Caco-2 (cell line): ENCODE results near the gene ZNF609. TPM values are rescaled to one million over a fixed set of nuclear protein-coding genes. Genes with fewer than 3 reads are reported as not detected.

Experiments
- BruUV-seq: library from RNA; stranded (reverse); fragments of 400-500 nt; replicated peaks from 2 replicates; lab custom pipeline; 2021; lab: Mats Ljungman, UMichigan
- CTCF ChIA-PET: fragments of 300-600 bp; sonication (Branson Sonifier 250); formaldehyde crosslinking; loops from one replicate; lab custom pipeline; 2022; ENCODE audit warnings: antibody characterized with exemption; lab: Charles Lee
- POLR2A ChIA-PET: fragments of 300-600 bp; sonication (Branson Sonifier 250); formaldehyde crosslinking; loops from one replicate; lab custom pipeline; 2022; ENCODE audit warnings: antibody characterized with exemption; lab: Charles Lee
- DNase-seq, 2 experiments: peaks; one replicate each; pipeline versions ENCODE4 v3.0.0 to v3.0.0-alpha.2; 2020 to 2022
- H3K27me3 ChIP-seq: replicated peaks from 2 replicates; pipeline ENCODE4 v1.6.0; 2011; ENCODE audit warnings: low read length; ENCODE audit not compliant: control insufficient read depth, insufficient read depth
- H3K36me3 ChIP-seq: 2 replicates; pipeline ENCODE4 v1.5.1; 2011; ENCODE audit warnings: low read length; ENCODE audit not compliant: control insufficient read depth, insufficient read depth
- H3K4me1 ChIP-seq: fragments of 250-450 bp; sonication (Bioruptor Pico); 2 replicates; pipeline ENCODE4 v1.5.1; 2020; ENCODE audit warnings: mild to moderate bottlenecking
- H3K4me3 ChIP-seq: 2 replicates; pipeline ENCODE4 v1.5.1; 2011; ENCODE audit warnings: low read depth, mild to moderate bottlenecking, control low read depth, low read length
- H3K9me3 ChIP-seq: fragments of 250-450 bp; sonication (Bioruptor Pico); 2 replicates; pipeline ENCODE4 v1.5.1; 2020; ENCODE audit warnings: mild to moderate bottlenecking, moderate library complexity
- H3K27ac Mint-ChIP-seq: one replicate; pipeline ENCODE4 v1.8.0; 2022; ENCODE audit warnings: mixed read lengths; ENCODE audit not compliant: unreplicated experiment
- H3K27me3 Mint-ChIP-seq: one replicate; pipeline ENCODE4 v1.8.0; 2022; ENCODE audit warnings: mixed read lengths; ENCODE audit not compliant: insufficient read depth, unreplicated experiment
- H3K36me3 Mint-ChIP-seq: one replicate; pipeline ENCODE4 v1.8.0; 2022; ENCODE audit warnings: mild to moderate bottlenecking, mixed read lengths; ENCODE audit not compliant: insufficient read depth, unreplicated experiment
- H3K4me1 Mint-ChIP-seq: one replicate; pipeline ENCODE4 v1.8.0; 2022; ENCODE audit warnings: low read depth, mixed read lengths; ENCODE audit not compliant: unreplicated experiment
- H3K4me3 Mint-ChIP-seq: one replicate; pipeline ENCODE4 v1.8.0; 2022; ENCODE audit warnings: mild to moderate bottlenecking, moderate library complexity, mixed read lengths; ENCODE audit not compliant: unreplicated experiment
- H3K9me3 Mint-ChIP-seq: one replicate; pipeline ENCODE4 v1.8.0; 2022; ENCODE audit warnings: mixed read lengths; ENCODE audit not compliant: unreplicated experiment
- intact Hi-C: fragments of 100-400 bp; cut with micrococcal nuclease; formaldehyde crosslinking; loops from one replicate; pipeline ENCODE4 v1.10.0; 2022; ENCODE audit not compliant: unreplicated experiment
- total RNA-seq: library from RNA; stranded (reverse); gene quantifications from 2 replicates; pipeline ENCODE4 v1.2.3, GENCODE V29; 2022
- TF ChIP-seq, protein P1 (sequence below), 2 experiments: fragments of 200-600 bp in 1 of 2; IDR thresholded peaks; 1 replicate in 1 of 2; 2 replicates in 1 of 2; pipeline versions ENCODE4 v1.5.1 to v1.8.0; 2011 to 2022; ENCODE audit warnings: antibody characterized with exemption in 1 of 2, control low read depth in 1 of 2, inconsistent platforms in 1 of 2, low read depth in 1 of 2, low read length in 1 of 2, mild to moderate bottlenecking in 1 of 2, moderate library complexity in 1 of 2; ENCODE audit not compliant: insufficient read depth in 1 of 2, severe bottlenecking in 1 of 2, unreplicated experiment in 1 of 2

Gene ZNF609
- total RNA-seq, 1 experiment from 2014 or later: 30.1 TPM

DNA sequence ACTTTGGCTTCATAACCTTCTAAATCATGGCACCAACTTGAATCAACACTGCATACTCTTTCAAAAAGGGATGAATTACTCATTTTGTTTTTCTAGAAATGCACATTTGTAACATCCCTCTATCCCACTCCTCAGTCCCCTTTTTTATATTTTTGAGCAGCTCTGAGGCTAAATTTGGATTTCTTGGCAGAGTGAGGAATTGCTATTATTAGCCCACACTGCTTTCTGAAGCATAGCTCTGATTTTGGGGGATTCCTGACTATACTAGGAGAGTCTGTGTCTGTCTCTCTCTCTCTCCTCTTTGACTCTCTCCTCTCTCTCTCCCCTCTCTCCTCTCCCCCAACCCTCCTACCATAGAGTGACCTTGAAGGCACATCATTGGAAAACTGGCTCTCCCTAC, 238.4 kb downstream of the ZNF609 start:
- intact Hi-C loops: no loop called here
- Histone ChIP-seq H3K36me3 (no peaks in the 10 kb centered on the region; the same call in none of the 2 replicates), H3K9me3 (no peaks in the 10 kb centered on the region), H3K4me1 (peaks cover 14% of the 10 kb centered on the region), H3K4me3 (no peak overlapping the region), H3K27me3 (no peaks in the 10 kb centered on the region)
- Mint-ChIP-seq H3K36me3 (peaks cover 36% of the 10 kb centered on the region), H3K9me3 (no peaks in the 10 kb centered on the region), H3K4me1 (peaks cover 32% of the 10 kb centered on the region), H3K27me3 (no peaks in the 10 kb centered on the region), H3K4me3 (no peak overlapping the region), H3K27ac (no peak overlapping the region)
- CTCF ChIA-PET: no interaction called here
- no TSS peak for BruUV-seq
- TF ChIP-seq, protein P1, sequence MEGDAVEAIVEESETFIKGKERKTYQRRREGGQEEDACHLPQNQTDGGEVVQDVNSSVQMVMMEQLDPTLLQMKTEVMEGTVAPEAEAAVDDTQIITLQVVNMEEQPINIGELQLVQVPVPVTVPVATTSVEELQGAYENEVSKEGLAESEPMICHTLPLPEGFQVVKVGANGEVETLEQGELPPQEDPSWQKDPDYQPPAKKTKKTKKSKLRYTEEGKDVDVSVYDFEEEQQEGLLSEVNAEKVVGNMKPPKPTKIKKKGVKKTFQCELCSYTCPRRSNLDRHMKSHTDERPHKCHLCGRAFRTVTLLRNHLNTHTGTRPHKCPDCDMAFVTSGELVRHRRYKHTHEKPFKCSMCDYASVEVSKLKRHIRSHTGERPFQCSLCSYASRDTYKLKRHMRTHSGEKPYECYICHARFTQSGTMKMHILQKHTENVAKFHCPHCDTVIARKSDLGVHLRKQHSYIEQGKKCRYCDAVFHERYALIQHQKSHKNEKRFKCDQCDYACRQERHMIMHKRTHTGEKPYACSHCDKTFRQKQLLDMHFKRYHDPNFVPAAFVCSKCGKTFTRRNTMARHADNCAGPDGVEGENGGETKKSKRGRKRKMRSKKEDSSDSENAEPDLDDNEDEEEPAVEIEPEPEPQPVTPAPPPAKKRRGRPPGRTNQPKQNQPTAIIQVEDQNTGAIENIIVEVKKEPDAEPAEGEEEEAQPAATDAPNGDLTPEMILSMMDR (IDR thresholded peaks at IDR 0.05; ENCODE audit: insufficient read depth in 1 of 2, low read depth in 1 of 2, low read length in 1 of 2, severe bottlenecking in 1 of 2, unreplicated experiment in 1 of 2): no peak
- no peak for DNase-seq
- POLR2A ChIA-PET: no interaction called here

DNA sequence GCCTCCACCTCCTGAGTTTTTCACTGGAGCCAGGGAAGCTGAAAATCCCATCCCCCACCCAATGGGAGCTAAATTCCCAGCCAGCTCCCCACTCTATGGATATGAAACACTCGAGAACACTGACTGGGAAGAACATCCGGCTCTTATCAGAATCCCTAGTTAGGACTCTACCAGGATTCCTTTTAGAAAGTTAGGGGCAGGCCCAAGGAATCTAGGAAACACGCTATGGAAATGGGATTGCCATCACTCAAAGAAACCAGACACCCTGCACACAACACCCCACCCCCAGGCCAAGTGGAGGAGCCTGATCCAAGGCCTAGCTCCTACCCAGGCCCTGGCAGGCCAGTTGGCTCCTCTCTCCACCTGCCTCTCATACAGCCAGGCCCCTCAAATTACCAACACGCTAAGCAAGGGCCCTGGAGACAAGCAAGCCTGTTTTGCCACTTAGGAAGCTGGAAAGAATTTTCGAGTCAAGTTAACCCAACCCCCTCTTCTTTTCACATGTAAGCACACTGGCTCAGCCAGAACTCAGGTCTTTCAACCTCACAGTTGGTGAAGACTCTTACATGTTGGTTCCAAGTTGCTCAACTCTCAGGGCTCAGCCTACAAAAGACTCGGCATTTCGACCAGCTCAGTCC, 239.5 kb downstream of the ZNF609 start:
- Histone ChIP-seq H3K27me3 (no peaks in the 10 kb centered on the region), H3K36me3 (no peaks in the 10 kb centered on the region; the same call in none of the 2 replicates), H3K9me3 (no peaks in the 10 kb centered on the region), H3K4me3 (no peak overlapping the region), H3K4me1 (peaks cover 15% of the 10 kb centered on the region)
- BruUV-seq: no TSS peak
- no peaks in the 10 kb centered on the region for H3K9me3 Mint-ChIP-seq
- peak; percentile 12 to 49 for DNase-seq
- peaks cover 27% of the 10 kb centered on the region for H3K36me3 Mint-ChIP-seq
- ChIA-PET POLR2A (no interaction called here), CTCF (no interaction called here)
- H3K27ac Mint-ChIP-seq: no peak overlapping the region
- H3K27me3 Mint-ChIP-seq: no peaks in the 10 kb centered on the region
- TF ChIP-seq, protein P1 (IDR thresholded peaks at IDR 0.05; ENCODE audit: insufficient read depth in 1 of 2, low read depth in 1 of 2, low read length in 1 of 2, severe bottlenecking in 1 of 2, unreplicated experiment in 1 of 2): no peak
- peaks cover 33% of the 10 kb centered on the region for H3K4me1 Mint-ChIP-seq
- no peak overlapping the region for H3K4me3 Mint-ChIP-seq
- intact Hi-C loops: no loop called here

DNA sequence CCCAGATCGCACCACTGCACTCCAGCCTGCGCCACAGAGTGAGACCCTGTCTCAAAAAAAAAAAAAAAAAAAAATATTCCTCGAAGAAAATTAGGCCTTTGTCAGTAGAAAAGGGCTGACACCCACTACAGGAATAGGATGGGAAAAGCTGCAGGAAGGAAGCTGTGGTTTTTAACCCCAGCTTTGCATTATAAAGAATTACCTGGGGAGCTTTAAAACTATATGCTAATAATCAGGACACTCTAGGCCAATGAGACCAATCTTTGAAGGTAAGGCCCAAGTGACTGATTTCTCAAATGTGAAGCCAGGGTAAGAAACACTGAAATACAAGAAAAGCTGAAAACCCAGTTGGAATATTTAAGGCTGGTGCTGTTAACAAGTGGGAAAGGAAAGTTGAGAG, 240.7 kb downstream of the ZNF609 start:
- BruUV-seq: no TSS peak
- peaks cover 16% of the 10 kb centered on the region for H3K36me3 Mint-ChIP-seq
- no peak for DNase-seq
- H3K4me1 Mint-ChIP-seq: peaks cover 33% of the 10 kb centered on the region
- TF ChIP-seq, protein P1 (IDR thresholded peaks at IDR 0.05; ENCODE audit: insufficient read depth in 1 of 2, low read depth in 1 of 2, low read length in 1 of 2, severe bottlenecking in 1 of 2, unreplicated experiment in 1 of 2): no peak
- H3K4me1 ChIP-seq: peaks cover 15% of the 10 kb centered on the region
- no peak overlapping the region for H3K27ac Mint-ChIP-seq
- H3K4me3 Mint-ChIP-seq: peak overlapping the region; percentile 87
- no peak overlapping the region for H3K4me3 ChIP-seq
- no peaks in the 10 kb centered on the region for H3K9me3 ChIP-seq
- ChIA-PET POLR2A (interaction anchor here (0.7 kb wide), 1 partner anchor 140 kb away, joined by 5 read pairs; no protein-coding TSS in a partner anchor), CTCF (no interaction called here)
- no peaks in the 10 kb centered on the region for H3K27me3 ChIP-seq
- H3K9me3 Mint-ChIP-seq: no peaks in the 10 kb centered on the region
- no peaks in the 10 kb centered on the region for H3K27me3 Mint-ChIP-seq
- no peaks in the 10 kb centered on the region; the same call in 1 of the 2 replicates for H3K36me3 ChIP-seq
- intact Hi-C loops: no loop called here
